ENCODE measurements around the gene TNNT1.

- TF ChIP-seq SP1 (IDR thresholded peaks at IDR 0.05) (no peak), NFRKB (IDR thresholded peaks at IDR 0.05) (no peak), FOXM1 (IDR thresholded peaks at IDR 0.05; ENCODE audit: borderline replicate concordance) (no peak), LEF1 (IDR thresholded peaks at IDR 0.05; ENCODE audit: borderline replicate concordance) (no peak), FOXA1 (IDR thresholded peaks at IDR 0.05) (no peak), PKNOX1 (IDR thresholded peaks at IDR 0.05) (no peak), L3MBTL2 (conservative IDR thresholded peaks at IDR 0.05) (peak; percentile 21; the same call in 1 of the 2 replicates), ARNT (IDR thresholded peaks at IDR 0.05) (no peak), FOXK2 (IDR thresholded peaks at IDR 0.05) (no peak), BHLHE40 (IDR thresholded peaks at IDR 0.05; ENCODE audit: borderline replicate concordance) (no peak), CTBP1 (IDR thresholded peaks at IDR 0.05; ENCODE audit: borderline replicate concordance) (no peak)
These were observed 17.0 kb upstream of the TNNT1 start for GRCh38 chr19:55165952-55166529.
